Endothelial cell of umbilical vein (primary cell): ENCODE measurements around the gene B3GALT6. TPM values are rescaled to one million over a fixed set of nuclear protein-coding genes. Genes with fewer than 3 reads are reported as not detected.

Experiments
- BruUV-seq: library from RNA; stranded (reverse); fragments of 400-500 nt; replicated peaks from 2 replicates; lab custom pipeline; 2021; lab: Mats Ljungman, UMichigan
- CTCF ChIA-PET: fragments of 300-600, 350-600 bp; sonication (Branson Sonifier 250); formaldehyde crosslinking; loops from one replicate; lab custom pipeline; 2021; ENCODE audit warnings: antibody characterized with exemption, inconsistent platforms; lab: Charles Lee
- POLR2A ChIA-PET: fragments of 300-600, 350-600 bp; sonication (Branson Sonifier 250); formaldehyde crosslinking; loops from one replicate; lab custom pipeline; 2021; ENCODE audit warnings: antibody characterized with exemption, inconsistent platforms; lab: Charles Lee
- DNase-seq: peaks from one replicate; pipeline ENCODE4 v3.0.0-alpha.2; 2011; ENCODE audit warnings: low read depth, low spot score
- FAIRE-seq: peaks from 2 replicates; lab custom pipeline; 2011; peaks lifted over from hg19 to GRCh38; lab: Jason Lieb, UNC
- H2AFZ ChIP-seq: 2 replicates; pipeline ENCODE4 v1.6.0; 2012; ENCODE audit warnings: low read depth, low read length, control low read depth, inconsistent platforms
- H3K27ac ChIP-seq: 2 replicates; pipeline ENCODE4 v1.5.1; 2011; ENCODE audit warnings: low read depth, mild to moderate bottlenecking, control low read depth, low read length, moderate library complexity; ENCODE audit not compliant: insufficient read depth
- H3K27me3 ChIP-seq, 2 experiments: 2 replicates each; pipeline versions ENCODE4 v1.6.0 to v1.6.1; 2011; ENCODE audit warnings: low read length in 2 of 2, mixed read lengths in 1 of 2; ENCODE audit not compliant: control insufficient read depth in 2 of 2, insufficient read depth in 2 of 2
- H3K36me3 ChIP-seq, 2 experiments: 2 replicates in 1 of 2; 3 replicates in 1 of 2; pipeline ENCODE4 v1.5.1; 2011; ENCODE audit warnings: low read length in 2 of 2, mild to moderate bottlenecking in 1 of 2, moderate library complexity in 1 of 2; ENCODE audit not compliant: control insufficient read depth in 2 of 2, insufficient read depth in 2 of 2; ENCODE audit errors: extremely low read depth in 1 of 2
- H3K4me1 ChIP-seq: 3 replicates; pipeline ENCODE4 v1.5.1; 2011; ENCODE audit warnings: mild to moderate bottlenecking, low read length; ENCODE audit not compliant: control insufficient read depth, insufficient read depth; ENCODE audit errors: extremely low read depth
- H3K4me2 ChIP-seq: 2 replicates; pipeline ENCODE4 v1.6.1; 2011; ENCODE audit warnings: low read length, control low read depth, mixed read lengths; ENCODE audit not compliant: insufficient read depth
- H3K4me3 ChIP-seq, 3 experiments: fragments of 200-600 bp in 1 of 3; sonication (generic), shearing (Covaris generic) in 1 of 3; replicated peaks in 1 of 3; 2 replicates each; pipeline ENCODE4 v1.5.1; 2011 to 2016; ENCODE audit warnings: control low read depth in 3 of 3, low read length in 3 of 3, mild to moderate bottlenecking in 2 of 3, inconsistent platforms in 1 of 3, low read depth in 1 of 3, moderate library complexity in 1 of 3; ENCODE audit not compliant: insufficient read depth in 1 of 3
- H3K79me2 ChIP-seq: 2 replicates; pipeline ENCODE4 v1.6.0; 2012; ENCODE audit warnings: low read length, inconsistent platforms; ENCODE audit not compliant: control insufficient read depth, insufficient read depth
- H3K9ac ChIP-seq: replicated peaks from 2 replicates; pipeline ENCODE3; 2011; ENCODE audit warnings: low read length, control low read depth; ENCODE audit not compliant: insufficient read depth; ENCODE audit errors: extremely low read depth
- H3K9me1 ChIP-seq: replicated peaks from 3 replicates; pipeline ENCODE4 v1.6.0; 2011; ENCODE audit warnings: mild to moderate bottlenecking, low read length; ENCODE audit not compliant: control insufficient read depth, insufficient read depth; ENCODE audit errors: extremely low read depth
- H3K9me3 ChIP-seq: replicated peaks from 2 replicates; pipeline ENCODE4 v1.5.1; 2012; ENCODE audit warnings: low read length, inconsistent platforms; ENCODE audit not compliant: control insufficient read depth, insufficient read depth
- H4K20me1 ChIP-seq: replicated peaks from 2 replicates; pipeline ENCODE3; 2011; ENCODE audit warnings: mild to moderate bottlenecking, low read length; ENCODE audit not compliant: control insufficient read depth, insufficient read depth; ENCODE audit errors: extremely low read depth
- CTCF ChIP-seq, 2 donors: IDR thresholded peaks; 1 replicate in 1 of 2; 2 replicates in 1 of 2; pipeline ENCODE4 v1.5.1; 2011; ENCODE audit warnings: low read length in 2 of 2, mild to moderate bottlenecking in 2 of 2, moderate library complexity in 2 of 2, control low read depth in 1 of 2, inconsistent platforms in 1 of 2, low read depth in 1 of 2; ENCODE audit not compliant: insufficient read depth in 1 of 2; ENCODE audit errors: extremely low read depth in 1 of 2
- EZH2 ChIP-seq: IDR thresholded peaks from 2 replicates; pipeline ENCODE4 v1.6.1; 2012; ENCODE audit warnings: borderline replicate concordance, low read depth, mild to moderate bottlenecking, moderate library complexity, low read length, inconsistent platforms; ENCODE audit not compliant: severe bottlenecking
- FOS ChIP-seq: IDR thresholded peaks from 2 replicates; pipeline ENCODE4 v1.6.1; 2011; ENCODE audit warnings: mild to moderate bottlenecking, low read length, moderate library complexity, borderline replicate concordance; ENCODE audit not compliant: insufficient read depth
- GATA2 ChIP-seq: IDR thresholded peaks from 2 replicates; pipeline ENCODE4 v1.7.0; 2011; ENCODE audit warnings: low read depth, mild to moderate bottlenecking, moderate library complexity, mixed read lengths, low read length; ENCODE audit not compliant: insufficient read length, insufficient read depth
- JUN ChIP-seq: IDR thresholded peaks from 2 replicates; pipeline ENCODE4 v1.6.1; 2011; ENCODE audit warnings: borderline replicate concordance, low read depth; ENCODE audit not compliant: insufficient read length, insufficient read depth
- MYC ChIP-seq: IDR thresholded peaks from one replicate; pipeline ENCODE4 v1.6.1; 2011; ENCODE audit warnings: mild to moderate bottlenecking, low read depth, low read length
- POLR2A ChIP-seq: IDR thresholded peaks from 2 replicates; pipeline ENCODE4 v1.6.1; 2012; ENCODE audit warnings: low read depth, mild to moderate bottlenecking, control low read depth, low read length
- POLR2AphosphoS5 ChIP-seq: IDR thresholded peaks from 2 replicates; pipeline ENCODE4 v1.6.1; 2012; ENCODE audit warnings: low read depth, mild to moderate bottlenecking, control low read depth, low read length, moderate library complexity; ENCODE audit not compliant: insufficient read depth
- dilution Hi-C: fragments of 300-500 bp; cut with MboI; formaldehyde crosslinking; loops from one replicate; pipeline ENCODE4 v1.15.0; 2019; ENCODE audit warnings: low sequenced_read_pairs; ENCODE audit not compliant: extremely low pct_ligation_motif_present
- intact Hi-C: fragments of 100-400 bp; cut with micrococcal nuclease; formaldehyde crosslinking; loops from one replicate; pipeline ENCODE4 v1.10.0; 2022
- polyA plus RNA-seq, 4 experiments: library from polyadenylated mRNA; depleted of rRNA in 3 of 4; stranded (reverse) in 3 of 4; unstranded in 1 of 4; fragments of >200 nt; gene quantifications; 2 replicates each; pipeline versions ENCODE4 v1.2.1 to v1.2.3, GENCODE V29; 2011 to 2012; ENCODE audit warnings: missing spikeins in 1 of 4
- total RNA-seq: library from RNA; stranded (reverse); gene quantifications from 2 replicates; pipeline ENCODE4 v1.2.3, GENCODE V29; 2021

The B3GALT6 gene
- total and polyA plus RNA-seq, 2 donors (not counting 3 experiments of a cell fraction or from before 2014, with no cell fraction given) = 24.6 to 34.1 TPM

GRCh38 chr1:1253972-1254666 is 22.1 kb downstream of the B3GALT6 start:
- Histone ChIP-seq H3K27ac (no peak overlapping the region), H3K9me1 (no peaks in the 10 kb centered on the region), H3K79me2 (no peaks in the 10 kb centered on the region), H4K20me1 (no peaks in the 10 kb centered on the region), H3K36me3 (peaks cover 0 to 21% of the 10 kb centered on the region in 2 experiments), H3K9ac (no peak overlapping the region), H3K4me3 (no peak overlapping the region), H3K4me2 (no peak overlapping the region), H3K9me3 (no peaks in the 10 kb centered on the region), H2AFZ (no peak overlapping the region), H3K27me3 (no peaks in the 10 kb centered on the region), H3K4me1 (no peaks in the 10 kb centered on the region)
- ChIA-PET POLR2A (no interaction called here), CTCF (no interaction called here)
- FAIRE-seq = no peak
- TF ChIP-seq MYC (no peak), POLR2A (no peak), CTCF (IDR thresholded peaks at IDR 0.05; ENCODE audit: extremely low read depth in 1 of 2, insufficient read depth in 1 of 2, low read depth in 1 of 2, low read length in 2 of 2) (no peak), GATA2 (no peak), POLR2AphosphoS5 (no peak), FOS (no peak), EZH2 (no peak), JUN (no peak)
- intact Hi-C loops (no loop called here), dilution Hi-C loops (no loop called here)
- BruUV-seq = no TSS peak
- no peak for DNase-seq
